Hepatocyte (in vitro differentiated cells): Measurements from ENCODE around the gene DSTN. TPM values are rescaled to one million over a fixed set of nuclear protein-coding genes. Genes with fewer than 3 reads are reported as not detected.
A peak's percentile ranks its signal among the peaks of the same experiment; 100 is the strongest.

Experiments
- DNase-seq: peaks from one replicate; pipeline ENCODE4 v3.0.0-alpha.2; 2016; ENCODE audit warnings: low spot score
- H2AFZ ChIP-seq: fragments of 200-600 bp; sonication (generic); 2 replicates; pipeline ENCODE4 v1.6.0; 2016; ENCODE audit warnings: antibody characterized with exemption, mild to moderate bottlenecking
- H3K27ac ChIP-seq: fragments of 200-600 bp; sonication (generic); 2 replicates; pipeline ENCODE4 v1.5.1; 2016; ENCODE audit warnings: mild to moderate bottlenecking
- H3K27me3 ChIP-seq: fragments of 200-600 bp; sonication (generic); 2 replicates; pipeline ENCODE4 v1.6.1; 2016
- H3K36me3 ChIP-seq: fragments of 200-600 bp; sonication (generic); replicated peaks from 2 replicates; pipeline ENCODE4 v1.5.1; 2016; ENCODE audit warnings: low read depth; ENCODE audit not compliant: insufficient read depth
- H3K4me1 ChIP-seq: fragments of 200-600 bp; sonication (generic); 2 replicates; pipeline ENCODE4 v1.5.1; 2016; ENCODE audit warnings: mild to moderate bottlenecking, moderate library complexity; ENCODE audit not compliant: insufficient read depth
- H3K4me2 ChIP-seq: fragments of 200-600 bp; sonication (generic); 2 replicates; pipeline ENCODE4 v1.6.0; 2016
- H3K4me3 ChIP-seq: fragments of 200-600 bp; sonication (generic); 2 replicates; pipeline ENCODE4 v1.5.1; 2016; ENCODE audit warnings: mild to moderate bottlenecking
- H3K79me2 ChIP-seq: fragments of 200-600 bp; sonication (generic); 2 replicates; pipeline ENCODE4 v1.6.0; 2017; ENCODE audit warnings: mild to moderate bottlenecking
- H3K9me2 ChIP-seq: fragments of 200-600 bp; sonication (generic); replicated peaks from 2 replicates; pipeline ENCODE4 v1.6.0; 2017; ENCODE audit warnings: mild to moderate bottlenecking; ENCODE audit not compliant: insufficient read depth
- H3K9me3 ChIP-seq: fragments of 200-600 bp; sonication (generic); 2 replicates; pipeline ENCODE4 v1.5.1; 2016; ENCODE audit warnings: low read depth, mild to moderate bottlenecking
- H4K20me1 ChIP-seq: fragments of 200-600 bp; sonication (generic); 2 replicates; pipeline ENCODE4 v1.6.0; 2016; ENCODE audit warnings: mild to moderate bottlenecking; ENCODE audit not compliant: insufficient read depth, poor library complexity, severe bottlenecking
- EZH2 ChIP-seq: fragments of 200-600 bp; sonication (generic); IDR thresholded peaks from 2 replicates; pipeline ENCODE4 v1.6.1; 2016; ENCODE audit warnings: antibody characterized with exemption, mild to moderate bottlenecking, borderline replicate concordance
- EZH2phosphoT487 ChIP-seq: fragments of 200-600 bp; sonication (generic); IDR thresholded peaks from one replicate; pipeline ENCODE4 v1.6.1; 2018; ENCODE audit warnings: antibody characterized with exemption, mild to moderate bottlenecking, low read depth, moderate library complexity; ENCODE audit not compliant: unreplicated experiment, severe bottlenecking
- WGBS: methylation state at CpG from one replicate; pipeline ENCODE4 v1.1.6; 2016; ENCODE audit warnings: low lambda C conversion rate; ENCODE audit errors: missing lambda C conversion rate; 5-methylcytosine and 5-hydroxymethylcytosine counted together
- polyA plus RNA-seq: library from polyadenylated mRNA; unstranded; fragments of >200 nt; fragmentation: Nextera tagmentation; extraction: Ambion mirVana; gene quantifications from 2 replicates; pipeline ENCODE4 v1.2.1, GENCODE V29; 2016
- total RNA-seq: library from RNA; depleted of rRNA; stranded (reverse); fragments of >200 nt; gene quantifications from 2 replicates; pipeline ENCODE4 v1.2.3, GENCODE V29; 2014
- TF ChIP-seq, protein P1 (sequence below): fragments of 200-600 bp; sonication (generic); IDR thresholded peaks from 2 replicates; pipeline ENCODE4 v1.5.1; 2016; ENCODE audit warnings: antibody characterized with exemption, mild to moderate bottlenecking; ENCODE audit not compliant: poor library complexity

DSTN gene
- total and polyA plus RNA-seq, 2 experiments from 2014 or later, result 342 to 352 TPM

DNA sequence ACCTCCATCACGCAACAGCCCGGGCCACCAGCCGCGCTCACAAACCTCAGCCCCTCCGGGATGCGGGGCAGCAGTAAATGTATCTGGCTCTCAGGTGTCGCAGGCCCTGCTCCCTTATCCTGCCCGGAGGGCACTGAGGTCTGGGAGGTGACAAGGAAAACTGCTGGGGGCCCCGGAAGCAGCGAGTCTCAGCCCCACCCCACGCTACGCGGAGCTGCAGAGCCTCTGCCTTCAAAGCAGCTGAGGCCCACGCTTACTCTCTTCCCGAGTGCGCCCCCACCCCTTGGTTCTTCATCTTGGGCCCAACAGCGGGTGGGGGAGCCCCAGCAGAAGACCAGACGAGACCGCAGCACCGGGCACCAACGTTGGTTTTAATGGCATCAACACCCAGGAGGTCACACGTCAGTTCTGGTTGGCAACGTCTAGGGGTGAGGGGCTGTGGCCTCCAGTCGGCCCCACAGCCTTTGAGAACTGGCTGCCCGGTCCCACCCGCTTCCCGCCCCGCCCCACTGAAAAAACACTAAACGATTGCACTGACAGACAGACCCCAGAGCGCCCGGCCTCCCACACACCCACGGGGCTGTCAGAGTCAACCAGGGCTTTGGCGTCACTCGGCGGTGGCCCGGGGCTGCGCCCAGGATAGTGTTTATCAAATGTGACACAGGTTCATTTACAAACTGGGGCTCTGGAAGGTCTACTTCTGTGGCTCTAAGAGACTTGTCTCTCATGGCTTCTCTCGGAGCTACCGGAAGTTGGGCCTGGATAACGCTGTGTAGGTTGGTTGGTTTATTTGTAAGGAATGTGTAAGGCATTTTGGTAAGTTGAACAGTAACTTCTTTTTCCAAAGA, 43.7 kb downstream of the DSTN start:
- Histone ChIP-seq H3K27me3 (no peaks in the 10 kb centered on the region), H4K20me1 (peaks cover 11% of the 10 kb centered on the region), H3K27ac (peak overlapping the region; percentile 76), H3K4me3 (no peak overlapping the region), H2AFZ (no peak overlapping the region), H3K79me2 (peaks cover 3% of the 10 kb centered on the region), H3K4me1 (peaks cover 27% of the 10 kb centered on the region), H3K9me2 (no peaks in the 10 kb centered on the region), H3K36me3 (no peaks in the 10 kb centered on the region), H3K9me3 (no peaks in the 10 kb centered on the region), H3K4me2 (no peak overlapping the region)
- TF ChIP-seq, protein P1, sequence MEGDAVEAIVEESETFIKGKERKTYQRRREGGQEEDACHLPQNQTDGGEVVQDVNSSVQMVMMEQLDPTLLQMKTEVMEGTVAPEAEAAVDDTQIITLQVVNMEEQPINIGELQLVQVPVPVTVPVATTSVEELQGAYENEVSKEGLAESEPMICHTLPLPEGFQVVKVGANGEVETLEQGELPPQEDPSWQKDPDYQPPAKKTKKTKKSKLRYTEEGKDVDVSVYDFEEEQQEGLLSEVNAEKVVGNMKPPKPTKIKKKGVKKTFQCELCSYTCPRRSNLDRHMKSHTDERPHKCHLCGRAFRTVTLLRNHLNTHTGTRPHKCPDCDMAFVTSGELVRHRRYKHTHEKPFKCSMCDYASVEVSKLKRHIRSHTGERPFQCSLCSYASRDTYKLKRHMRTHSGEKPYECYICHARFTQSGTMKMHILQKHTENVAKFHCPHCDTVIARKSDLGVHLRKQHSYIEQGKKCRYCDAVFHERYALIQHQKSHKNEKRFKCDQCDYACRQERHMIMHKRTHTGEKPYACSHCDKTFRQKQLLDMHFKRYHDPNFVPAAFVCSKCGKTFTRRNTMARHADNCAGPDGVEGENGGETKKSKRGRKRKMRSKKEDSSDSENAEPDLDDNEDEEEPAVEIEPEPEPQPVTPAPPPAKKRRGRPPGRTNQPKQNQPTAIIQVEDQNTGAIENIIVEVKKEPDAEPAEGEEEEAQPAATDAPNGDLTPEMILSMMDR, result no peak
- TF ChIP-seq EZH2phosphoT487 (no peak), EZH2 (no peak)
- DNase-seq, result peak; percentile 18
- WGBS, result 84% methylated on average over 31 of the region's 40 CpGs

DNA sequence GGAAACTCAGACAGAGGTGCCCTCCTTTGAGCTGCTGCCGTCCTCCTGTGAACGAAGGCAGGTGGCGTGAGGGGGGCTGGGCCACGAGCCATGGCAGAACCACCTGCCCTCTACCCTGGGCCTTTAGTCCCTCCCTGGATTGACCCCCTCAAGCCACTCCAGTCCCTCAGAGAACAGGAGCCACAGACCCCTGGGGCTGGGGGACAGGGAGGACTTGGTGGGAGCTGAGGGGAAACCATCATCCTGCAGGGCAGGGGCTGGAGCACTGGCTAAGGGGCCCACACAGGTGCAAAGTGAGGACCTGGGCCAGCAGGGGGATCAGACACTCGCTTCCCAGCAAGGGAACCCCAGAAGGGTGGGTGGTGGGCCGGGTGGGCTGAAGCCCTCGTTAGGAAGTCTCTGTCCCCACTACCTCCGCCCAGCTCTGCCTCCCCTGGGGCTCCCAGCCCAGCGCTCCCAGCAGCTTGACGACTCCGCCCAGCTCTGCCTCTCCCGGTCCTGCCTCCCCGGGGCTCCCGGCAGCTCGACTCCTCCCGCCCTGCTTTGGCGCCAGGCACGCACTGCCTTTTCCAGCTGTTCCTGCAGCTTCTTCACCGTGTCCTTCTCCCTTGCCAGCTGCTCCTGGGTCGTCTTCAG, 44.4 kb downstream of the DSTN start:
- no peak for TF ChIP-seq EZH2phosphoT487
- TF ChIP-seq, protein P1, result no peak
- no peak for TF ChIP-seq EZH2
- no peak overlapping the region for H3K4me2 ChIP-seq
- peaks cover 27% of the 10 kb centered on the region for H3K4me1 ChIP-seq
- peaks cover 11% of the 10 kb centered on the region for H4K20me1 ChIP-seq
- H2AFZ ChIP-seq, result no peak overlapping the region
- no peaks in the 10 kb centered on the region for H3K27me3 ChIP-seq
- no peaks in the 10 kb centered on the region for H3K79me2 ChIP-seq
- peak overlapping the region; percentile 27 for H3K27ac ChIP-seq
- H3K4me3 ChIP-seq, result no peak overlapping the region
- no peaks in the 10 kb centered on the region for H3K9me2 ChIP-seq
- WGBS, result 79% methylated on average over 20 of the region's 20 CpGs
- DNase-seq, result peak; percentile 62
- H3K9me3 ChIP-seq, result no peaks in the 10 kb centered on the region
- H3K36me3 ChIP-seq, result no peaks in the 10 kb centered on the region

DNA sequence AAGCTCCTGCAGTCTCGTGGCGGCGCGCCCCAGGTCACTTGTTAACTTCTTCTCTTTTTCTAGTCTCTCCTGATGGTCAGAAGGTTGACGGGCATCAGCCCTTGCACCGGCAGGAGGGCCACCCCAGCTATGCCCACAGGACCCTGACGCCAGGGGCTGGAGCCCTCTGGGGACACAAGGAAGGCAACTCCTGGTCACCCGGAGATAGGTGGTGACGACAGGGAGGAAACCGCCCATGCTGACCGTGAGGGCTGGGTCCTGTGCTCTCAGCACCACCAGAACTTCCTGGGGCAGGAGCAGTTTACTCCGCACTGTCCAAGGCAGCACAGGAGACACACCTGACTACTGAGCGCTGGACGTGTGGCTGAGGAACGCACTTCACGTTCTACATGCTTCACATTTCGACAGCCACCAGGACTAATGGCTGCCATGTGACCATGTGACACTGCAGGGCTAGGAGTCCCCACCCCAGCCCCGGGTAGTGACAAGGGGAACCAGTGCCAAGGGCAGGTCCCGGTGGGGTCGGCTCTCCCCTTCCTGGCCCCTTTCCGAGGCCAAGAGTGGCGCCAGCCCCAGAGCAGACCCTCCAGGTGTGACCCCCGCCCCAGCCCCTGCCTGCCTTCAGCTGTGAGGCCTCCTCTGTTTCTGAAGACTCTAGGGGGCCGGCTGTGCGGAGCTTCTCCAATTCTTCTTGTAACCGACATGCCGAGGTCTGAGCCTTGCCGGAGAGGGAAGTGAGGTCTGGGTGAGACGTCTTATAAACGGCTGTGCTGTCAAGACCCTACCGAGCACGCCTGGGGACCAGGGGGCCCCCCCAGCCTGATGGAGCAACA, 45.2 kb downstream of the DSTN start:
- Histone ChIP-seq H3K27me3 (no peaks in the 10 kb centered on the region), H3K4me2 (no peak overlapping the region), H3K4me1 (peaks cover 27% of the 10 kb centered on the region), H4K20me1 (peaks cover 11% of the 10 kb centered on the region), H3K36me3 (peaks cover 4% of the 10 kb centered on the region), H2AFZ (no peak overlapping the region), H3K9me2 (no peaks in the 10 kb centered on the region), H3K4me3 (no peak overlapping the region), H3K9me3 (no peaks in the 10 kb centered on the region), H3K27ac (no peak overlapping the region), H3K79me2 (no peaks in the 10 kb centered on the region)
- WGBS, result 94% methylated on average over 29 of the region's 32 CpGs
- no peak for TF ChIP-seq EZH2phosphoT487
- no peak for TF ChIP-seq EZH2
- TF ChIP-seq, protein P1, result no peak
- no peak for DNase-seq
